HG02970 (cell line): Measurements from ENCODE around the gene OR6K6.

Experiments
- ATAC-seq: cut with Tn5 transposase; IDR thresholded peaks from one replicate; pipeline ENCODE4 v1.9.1; 2021; ENCODE audit warnings: mild to moderate bottlenecking, moderate library complexity, moderate number of reproducible peaks; ENCODE audit not compliant: unreplicated experiment, low FRiP score

OR6K6 gene

DNA sequence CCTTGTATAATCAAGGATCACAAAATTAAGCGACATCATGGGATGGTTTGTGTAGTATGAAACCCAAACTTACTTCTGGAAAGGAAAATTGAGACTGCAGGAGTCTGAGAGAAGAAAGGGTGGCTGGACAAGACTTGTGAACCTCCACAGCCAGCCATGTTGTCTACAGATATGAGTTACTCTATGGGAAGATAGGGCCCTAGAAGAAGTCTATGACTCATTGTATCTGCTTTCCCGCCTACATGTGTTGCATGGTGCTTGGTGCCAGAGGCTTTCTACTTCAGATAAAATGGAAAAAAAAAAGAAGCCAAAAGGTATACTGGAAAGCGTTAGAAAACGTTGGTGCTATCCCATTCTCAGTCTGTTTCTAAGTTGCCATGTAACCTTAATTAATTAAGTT lies 45.2 kb downstream of the OR6K6 start:
- ATAC-seq = no peak

DNA sequence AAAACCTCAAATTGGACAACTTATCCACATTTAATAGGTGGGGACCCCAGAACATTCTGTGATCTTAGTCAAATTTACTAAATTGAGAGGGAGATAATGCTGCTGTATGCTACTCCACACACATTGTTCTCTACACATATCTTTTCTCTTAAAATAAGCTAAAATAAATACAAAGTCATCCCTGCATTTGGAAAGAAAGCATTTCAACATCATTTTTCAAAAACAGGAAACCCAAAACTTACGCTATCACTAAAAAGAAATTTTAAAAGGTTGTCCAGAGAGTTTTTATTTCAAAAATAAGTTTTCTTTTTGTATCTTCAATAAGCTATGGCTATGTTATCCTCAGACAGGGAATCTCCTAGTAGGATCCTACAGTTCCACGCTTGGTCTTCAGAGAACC lies 46.0 kb downstream of the OR6K6 start:
- ATAC-seq = no peak

DNA sequence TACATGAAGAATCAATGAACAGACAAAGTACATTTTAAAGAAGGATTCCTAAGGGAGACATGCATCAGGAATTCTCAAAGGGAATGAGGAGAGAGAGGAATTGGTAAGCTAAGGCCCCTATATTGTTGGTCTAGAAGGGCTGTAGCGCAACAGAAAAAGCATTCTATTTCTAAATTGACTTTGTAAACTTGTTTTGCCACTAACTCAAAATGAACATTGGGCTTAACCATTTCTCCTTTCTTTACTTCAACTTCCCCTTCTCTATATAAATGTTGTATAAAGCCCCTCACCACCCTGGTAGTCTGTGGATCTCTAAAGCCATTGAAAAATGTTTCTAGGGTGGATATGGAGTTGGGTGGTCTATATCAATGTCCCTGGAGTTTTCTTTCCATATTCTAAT lies 46.9 kb downstream of the OR6K6 start:
- ATAC-seq = no peak

DNA sequence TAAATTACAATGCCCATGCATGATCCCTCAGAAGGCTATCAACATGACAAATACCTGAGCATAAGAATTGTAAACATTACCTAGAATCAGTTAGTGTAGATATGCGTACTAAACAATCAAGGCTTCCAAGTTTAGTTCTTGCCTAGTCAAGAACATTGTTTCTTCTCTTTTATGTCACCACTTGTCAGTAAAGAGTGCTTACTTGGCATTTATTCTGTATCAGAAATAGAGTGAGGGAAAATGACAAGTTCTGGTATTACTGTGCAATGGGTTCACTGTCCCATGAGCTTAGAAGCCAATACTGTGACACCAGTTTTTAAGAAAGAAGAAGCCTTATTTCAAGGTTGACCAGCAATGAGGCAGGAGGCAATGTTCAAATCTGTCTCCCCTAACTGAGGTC lies 49.2 kb downstream of the OR6K6 start:
- ATAC-seq = no peak
